HEK293T (cell line): ENCODE measurements around the gene SLAIN2.
A peak's percentile ranks its signal among the peaks of the same experiment; 100 is the strongest.
"Not testable (repeated sequence)": the region's sequence is repeated elsewhere in the genome, so short reads cannot be mapped to it uniquely, and the experiment has no call there.

Experiments used
- CTCF ChIA-PET: fragments of 350-600 bp; formaldehyde crosslinking; extraction: SDS; loops from one replicate; lab custom pipeline; 2021; ENCODE audit warnings: antibody characterized with exemption, inconsistent platforms; lab: Yijun Ruan, JAX
- POLR2A ChIA-PET: fragments of 350-600 bp; formaldehyde crosslinking; extraction: SDS; loops from one replicate; lab custom pipeline; 2020; ENCODE audit warnings: antibody characterized with exemption, inconsistent platforms; lab: Yijun Ruan, JAX
- DNase-seq: peaks from one replicate; pipeline ENCODE4 v3.0.0; 2012; ENCODE audit warnings: mixed read lengths; ENCODE audit errors: extremely low spot score
- ARNT ChIP-seq: fragments of 450-650 bp; IDR thresholded peaks from 2 replicates; pipeline ENCODE4 v1.6.1; 2017; ENCODE audit warnings: mild to moderate bottlenecking
- CTBP1 ChIP-seq: fragments of 450-650 bp; IDR thresholded peaks from 2 replicates; pipeline ENCODE4 v1.6.1; 2016; ENCODE audit warnings: borderline replicate concordance
- ELF4 ChIP-seq: fragments of 450-650 bp; IDR thresholded peaks from 2 replicates; pipeline ENCODE4 v1.6.1; 2017; ENCODE audit warnings: antibody characterized with exemption
- FOXA1 ChIP-seq: fragments of 450-650 bp; IDR thresholded peaks from 2 replicates; pipeline ENCODE4 v1.6.1; 2016; ENCODE audit warnings: mild to moderate bottlenecking
- FOXK2 ChIP-seq: fragments of 450-650 bp; IDR thresholded peaks from 2 replicates; pipeline ENCODE4 v1.6.1; 2016; ENCODE audit warnings: mild to moderate bottlenecking
- FOXM1 ChIP-seq: fragments of 450-650 bp; IDR thresholded peaks from 2 replicates; pipeline ENCODE4 v1.6.1; 2017; ENCODE audit warnings: mild to moderate bottlenecking, borderline replicate concordance
- HDGF ChIP-seq: fragments of 450-650 bp; IDR thresholded peaks from 2 replicates; pipeline ENCODE4 v1.6.1; 2017; ENCODE audit warnings: antibody characterized with exemption, borderline replicate concordance
- L3MBTL2 ChIP-seq: fragments of 450-650 bp; conservative IDR thresholded peaks from 2 replicates; pipeline ENCODE4 v1.6.1; 2016; ENCODE audit warnings: mild to moderate bottlenecking
- LEF1 ChIP-seq: fragments of 450-650 bp; IDR thresholded peaks from 2 replicates; pipeline ENCODE4 v1.6.1; 2017; ENCODE audit warnings: mild to moderate bottlenecking, borderline replicate concordance
- NFRKB ChIP-seq: fragments of 450-650 bp; IDR thresholded peaks from 2 replicates; pipeline ENCODE4 v1.6.1; 2016; ENCODE audit warnings: mild to moderate bottlenecking, moderate library complexity
- PKNOX1 ChIP-seq: fragments of 450-650 bp; IDR thresholded peaks from 2 replicates; pipeline ENCODE4 v1.6.1; 2016
- SP1 ChIP-seq: fragments of 450-650 bp; IDR thresholded peaks from 2 replicates; pipeline ENCODE4 v1.6.1; 2017
- SUZ12 ChIP-seq: fragments of 450-650 bp; IDR thresholded peaks from 2 replicates; pipeline ENCODE4 v1.6.1; 2016; ENCODE audit warnings: mild to moderate bottlenecking
- TARDBP ChIP-seq: fragments of 450-650 bp; IDR thresholded peaks from 2 replicates; pipeline ENCODE4 v1.6.1; 2016

The SLAIN2 gene

GRCh38 chr4:48299560-48299959 lies 41.8 kb upstream of the SLAIN2 start:
- no peak for TF ChIP-seq FOXK2
- TF ChIP-seq ELF4, result no peak
- TF ChIP-seq NFRKB, result no peak
- POLR2A ChIA-PET, result no interaction called here
- DNase-seq, result no peak
- CTCF ChIA-PET, result no interaction called here

- no peak for DNase-seq
- CTCF ChIA-PET, result interaction anchor here (0.8 kb wide), 1 partner anchor 35 kb away, joined by 3 read pairs; no protein-coding TSS in a partner anchor
Observed at GRCh38 chr4:48300004-48300403, 41.3 kb upstream of the SLAIN2 start.

GRCh38 chr4:48305508-48305907 lies 35.8 kb upstream of the SLAIN2 start:
- DNase-seq, result no peak
- ChIA-PET CTCF (no interaction called here), POLR2A (no interaction called here)
- no peak for TF ChIP-seq HDGF
- TF ChIP-seq CTBP1, result no peak
- TF ChIP-seq NFRKB, result no peak
- TF ChIP-seq PKNOX1, result no peak
- no peak for TF ChIP-seq SP1
- TF ChIP-seq TARDBP, result no peak

More at GRCh38 chr4:48300004-48300403, 41.3 kb upstream of the SLAIN2 start:
- POLR2A ChIA-PET, result no interaction called here
- TF ChIP-seq FOXA1 (no peak), LEF1 (no peak), ARNT (no peak), SUZ12 (no peak)

GRCh38 chr4:48307528-48307927 lies 33.8 kb upstream of the SLAIN2 start:
- CTCF ChIA-PET, result no interaction called here
- POLR2A ChIA-PET, result no interaction called here
- DNase-seq, result no peak
- no peak for TF ChIP-seq SP1
- TF ChIP-seq PKNOX1, result no peak

GRCh38 chr4:48308901-48309300 lies 32.4 kb upstream of the SLAIN2 start:
- CTCF ChIA-PET, result interaction anchor here (0.6 to 0.8 kb wide), 2 partner anchors 18 to 19 kb away, joined by 3 read pairs; no protein-coding TSS in a partner anchor
- DNase-seq, result no peak
- no peak for TF ChIP-seq LEF1
- TF ChIP-seq FOXM1, result no peak
- TF ChIP-seq FOXA1, result no peak
- no peak for TF ChIP-seq ELF4
- POLR2A ChIA-PET, result no interaction called here

GRCh38 chr4:48311896-48312295 lies 29.4 kb upstream of the SLAIN2 start:
- POLR2A ChIA-PET, result no interaction called here

GRCh38 chr4:48314746-48315145 lies 26.6 kb upstream of the SLAIN2 start:
- POLR2A ChIA-PET, CTCF ChIA-PET, DNase-seq: not testable (repeated sequence)

More at GRCh38 chr4:48311896-48312295, 29.4 kb upstream of the SLAIN2 start:
- no peak for DNase-seq
- CTCF ChIA-PET, result no interaction called here
- TF ChIP-seq LEF1 (no peak), CTBP1 (no peak), ELF4 (no peak), SP1 (no peak), FOXA1 (no peak), HDGF (no peak), SUZ12 (no peak)

- TF ChIP-seq LEF1 (no peak), SP1 (no peak), L3MBTL2 (no peak), FOXA1 (no peak), ARNT (no peak), ELF4 (no peak), SUZ12 (no peak), TARDBP (no peak), HDGF (no peak), NFRKB (no peak)
- peak; percentile 44 for DNase-seq
- POLR2A ChIA-PET, result no interaction called here
- CTCF ChIA-PET, result no interaction called here
Observed at GRCh38 chr4:48315728-48316630, 25.4 kb upstream of the SLAIN2 start.
